Anterior cingulate cortex (tissue), 58 donors: ENCODE measurements around the gene SPARC.
"Not testable (repeated sequence)": the region's sequence is repeated elsewhere in the genome, so short reads cannot be mapped to it uniquely, and the experiment has no call there.

Source experiments
- DNase-seq, 58 donors: peaks; one replicate each; lab custom pipeline; 2025; lab: John Stamatoyannopoulos, UW

Gene SPARC

DNA sequence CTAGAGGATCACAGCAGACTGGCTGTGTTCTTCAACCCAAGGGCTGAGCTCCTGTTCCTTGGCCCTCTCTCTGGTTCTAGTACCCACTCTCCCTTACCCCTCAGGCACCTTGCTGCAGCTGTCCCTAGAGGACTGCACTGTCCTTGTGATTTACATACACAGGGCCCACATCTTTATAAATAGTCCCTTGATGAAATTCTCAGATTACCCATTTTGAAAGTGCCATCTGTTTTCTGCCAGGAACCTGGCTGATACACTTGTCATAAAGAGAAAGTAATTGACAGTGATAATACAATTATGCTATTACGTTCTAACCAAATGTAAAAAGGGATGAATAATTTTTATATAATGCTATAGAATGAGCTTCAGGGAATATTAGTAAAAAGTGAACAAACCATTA, 16.5 kb upstream of the SPARC start:
- no peak for DNase-seq

DNA sequence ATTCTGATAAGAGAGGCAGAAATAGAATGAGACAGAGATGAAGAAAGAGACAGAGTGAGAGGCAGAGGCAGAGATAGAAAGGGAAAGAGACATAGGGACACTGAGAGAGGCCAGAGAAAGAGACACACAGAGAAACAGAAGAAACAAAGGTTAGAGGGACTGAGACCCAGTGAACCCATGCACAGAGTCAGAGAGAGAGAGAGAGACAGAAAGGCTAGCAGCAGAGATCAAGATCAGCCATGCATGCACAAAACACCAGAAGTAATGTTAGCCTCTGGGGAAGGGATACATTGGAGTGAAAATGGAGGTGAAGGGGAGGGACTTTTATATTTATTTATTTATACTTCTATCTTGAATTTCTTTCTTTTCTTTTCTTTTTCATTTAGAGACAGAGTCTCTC, 14.1 kb upstream of the SPARC start:
- DNase-seq = no peak

DNA sequence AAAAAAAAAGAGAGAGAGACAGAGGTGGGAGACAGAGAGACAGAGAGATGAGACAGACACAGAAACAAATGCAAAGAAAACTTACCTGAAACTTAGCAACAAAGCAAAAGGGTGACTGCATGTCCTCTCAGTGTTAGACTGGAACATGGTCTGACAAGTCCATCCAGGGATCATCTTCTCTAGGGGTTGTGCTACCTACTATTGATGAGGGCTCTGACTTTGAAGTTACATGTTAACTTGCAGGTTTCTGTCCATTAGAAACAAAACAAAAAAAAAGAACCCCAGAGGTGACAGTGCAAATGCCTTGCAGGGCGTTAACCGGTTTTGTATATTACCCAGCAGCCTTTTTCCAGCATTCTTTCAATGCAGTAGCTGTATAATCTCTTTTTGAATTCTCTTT, 13.6 kb upstream of the SPARC start:
- no peak for DNase-seq

DNA sequence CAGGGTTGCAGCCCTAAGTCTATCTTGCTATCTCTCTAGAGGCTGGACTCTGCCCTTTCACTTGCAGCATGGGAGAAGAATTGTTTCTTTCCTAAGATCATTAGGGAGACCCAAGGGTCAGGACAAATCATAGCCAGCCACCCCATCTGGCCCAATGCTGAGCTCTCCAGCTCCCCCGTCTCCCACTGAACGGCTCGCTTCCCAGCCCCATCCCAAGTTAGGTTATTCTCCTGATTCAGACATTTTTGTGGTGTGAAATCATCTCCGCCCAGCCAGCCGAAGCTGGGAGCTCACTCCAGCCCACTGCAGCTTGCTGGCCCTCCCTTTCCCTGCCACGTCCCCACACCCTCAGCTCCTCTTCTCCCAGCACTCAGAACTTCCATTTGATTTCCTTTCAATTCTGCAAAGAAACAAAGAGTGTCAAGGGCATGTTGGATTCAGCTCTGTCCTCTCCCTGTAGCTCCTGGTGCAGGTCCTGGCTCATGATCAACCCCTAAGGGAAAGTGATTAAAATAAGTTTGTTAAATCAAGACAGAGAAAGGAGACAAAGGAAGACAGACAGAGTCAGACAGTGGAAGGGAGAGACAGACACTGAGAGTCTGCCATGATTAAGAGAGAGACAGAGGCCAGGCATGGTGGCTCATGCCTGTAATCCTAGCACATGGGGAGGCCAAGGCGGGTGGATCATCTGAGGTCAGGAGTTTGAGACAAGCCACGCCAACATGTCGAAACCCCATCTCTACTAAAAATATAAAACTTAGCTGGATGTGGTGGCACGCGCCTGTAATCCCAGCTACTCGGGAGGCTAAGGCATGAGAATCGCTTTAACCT, 12.6 kb upstream of the SPARC start:
- peak in 1 of 58 donors; percentile 22 for DNase-seq

DNA sequence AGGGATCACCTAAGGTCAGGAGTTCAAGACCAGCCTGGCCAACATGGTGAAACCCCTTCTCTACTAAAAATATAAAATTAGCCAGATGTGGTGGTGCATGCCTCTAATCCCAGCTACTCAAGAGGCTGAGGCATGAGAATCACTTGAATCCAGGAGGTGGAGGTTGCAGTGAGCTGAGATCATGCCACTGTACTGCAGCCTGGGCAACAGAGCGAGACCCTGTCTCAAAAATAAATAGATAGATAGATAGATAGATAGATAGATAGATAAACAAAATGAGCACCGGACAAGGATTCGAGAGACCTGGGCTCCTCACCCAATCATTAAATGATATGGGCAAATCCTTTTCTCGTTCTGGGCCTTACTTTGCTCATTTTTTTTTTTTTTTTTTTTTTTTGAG, 11.4 kb upstream of the SPARC start:
- DNase-seq = not testable (repeated sequence)

DNA sequence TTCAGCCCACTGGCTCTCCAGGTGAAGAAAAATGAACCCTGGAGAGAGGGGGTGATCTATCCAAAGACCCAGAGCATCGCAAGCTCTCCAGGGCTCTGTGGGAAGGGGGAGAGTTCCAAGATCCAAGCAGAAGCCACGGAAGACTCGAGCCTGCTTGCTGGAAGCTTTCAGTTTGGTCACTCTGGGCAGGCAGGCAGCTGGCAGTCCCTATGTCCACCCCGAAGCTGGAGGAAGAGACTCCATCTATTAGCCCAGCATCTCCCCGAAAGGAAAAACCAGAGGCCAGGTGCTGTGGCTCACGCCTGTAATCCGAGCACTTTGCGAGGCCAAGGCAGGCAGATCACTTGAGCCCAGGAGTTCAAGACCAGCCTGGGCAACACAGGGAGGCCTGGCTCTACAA, 10.7 kb upstream of the SPARC start:
- DNase-seq = no peak

DNA sequence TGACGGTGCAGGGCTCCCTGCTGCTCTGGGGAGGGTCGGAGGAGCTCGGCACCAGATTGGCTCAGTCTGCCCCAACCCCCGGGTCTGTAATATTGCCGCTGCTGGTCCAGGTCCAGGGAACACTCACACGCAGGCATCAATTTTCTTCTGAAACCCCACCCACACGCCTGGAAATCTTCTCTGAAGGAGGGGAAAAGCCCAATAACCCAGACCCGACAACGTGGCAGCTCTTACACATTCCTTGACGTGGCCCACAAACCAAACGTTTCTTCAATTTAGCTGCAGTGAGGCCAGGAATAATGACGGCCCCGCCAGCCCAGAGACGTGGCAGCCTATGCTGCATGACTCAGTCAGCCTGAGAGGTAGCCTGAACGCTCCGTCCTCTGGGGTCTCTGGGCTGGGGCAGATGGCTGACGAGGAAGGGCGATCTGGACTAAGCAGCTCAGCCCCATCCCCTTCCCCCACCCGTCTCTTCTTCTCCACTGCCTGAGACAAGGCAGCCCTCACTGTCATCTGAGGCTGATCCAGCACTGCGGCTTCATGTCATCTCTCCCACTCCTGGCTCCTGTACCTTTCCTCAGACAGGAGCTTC, 9.9 kb upstream of the SPARC start:
- peak in 4 of 58 donors; percentile 11 to 20 (median 16) for DNase-seq

DNA sequence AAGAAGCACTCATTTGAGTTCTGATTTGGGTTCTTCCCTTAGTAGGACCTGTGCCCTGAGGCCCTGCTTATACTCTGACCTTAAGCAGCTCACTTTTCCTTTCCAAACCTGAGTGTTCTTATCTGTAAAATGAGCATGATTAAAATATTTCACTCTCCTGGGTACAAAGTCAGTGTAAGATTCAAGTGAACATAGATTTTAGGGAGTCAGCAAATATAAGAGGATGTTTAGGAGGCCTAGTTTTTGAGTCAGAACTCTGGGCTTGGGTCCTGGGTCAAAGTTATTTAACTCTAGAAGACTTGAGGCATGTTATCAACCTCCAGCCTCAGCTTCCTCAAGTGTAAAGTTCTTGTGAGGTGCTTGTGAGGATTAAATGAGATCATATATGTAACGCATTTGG, 8.7 kb upstream of the SPARC start:
- no peak for DNase-seq

DNA sequence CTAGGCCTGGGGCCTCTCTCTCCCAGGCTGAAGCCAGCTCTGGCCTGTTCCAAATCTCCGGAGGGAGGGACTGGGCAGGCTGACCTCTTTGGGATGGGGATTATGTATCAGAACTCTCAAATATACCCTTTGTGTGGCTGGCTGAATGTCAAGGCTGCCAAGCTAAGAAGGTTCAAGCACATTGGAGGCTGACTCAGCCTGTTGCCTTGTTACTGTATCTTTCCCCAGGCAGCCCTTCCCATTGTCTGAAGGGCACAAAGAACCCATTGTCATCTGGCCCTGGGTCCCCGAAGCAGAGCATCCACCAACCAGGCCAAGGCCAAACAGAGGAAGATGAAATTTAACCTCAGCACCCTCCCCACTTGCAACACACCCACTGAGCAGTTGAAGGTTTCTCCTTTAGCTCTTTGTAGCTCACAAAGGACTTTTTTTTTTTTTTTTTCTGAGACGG, 7.3 kb upstream of the SPARC start:
- peak in 45 of 58 donors; percentile 14 to 88 (median 63) for DNase-seq

DNA sequence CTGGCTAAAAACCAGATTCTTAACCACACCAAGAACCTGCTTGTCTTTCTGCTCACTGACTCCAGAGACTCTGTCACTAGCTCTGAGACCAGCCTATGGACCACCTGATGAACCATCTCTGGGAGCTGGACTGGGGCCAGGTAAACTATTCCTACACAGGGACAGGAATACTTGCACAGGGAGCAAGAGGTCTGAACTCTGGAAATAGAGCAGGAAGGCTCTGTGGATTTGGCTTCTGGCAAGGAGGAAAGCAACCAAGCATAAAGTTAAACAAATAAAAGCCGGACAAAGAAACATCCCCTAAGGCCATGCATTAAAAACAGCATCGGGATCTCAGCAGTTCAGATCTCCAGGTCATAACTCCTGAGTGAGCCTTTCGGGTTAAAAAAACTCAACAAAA, 5.6 kb upstream of the SPARC start:
- DNase-seq = no peak

DNA sequence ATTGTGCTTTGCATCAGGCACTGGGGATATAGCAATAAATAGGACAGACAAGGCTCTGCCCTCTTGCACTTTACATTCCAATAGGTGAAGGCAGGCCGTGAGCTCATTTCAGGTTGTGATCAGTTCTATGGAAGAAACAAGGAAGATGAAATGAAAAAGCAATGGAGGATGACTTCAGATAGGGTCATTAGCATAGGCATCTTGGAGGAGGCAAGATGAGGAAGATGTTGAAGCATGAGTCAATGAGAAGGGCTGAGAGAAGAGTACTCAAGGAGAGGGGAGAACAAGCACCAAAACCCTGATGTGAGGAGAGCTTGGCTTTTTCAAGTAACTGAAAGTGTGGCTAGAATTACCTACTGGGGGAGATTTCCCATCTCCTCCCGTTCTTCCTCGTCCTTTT, 5.0 kb upstream of the SPARC start:
- DNase-seq = no peak

DNA sequence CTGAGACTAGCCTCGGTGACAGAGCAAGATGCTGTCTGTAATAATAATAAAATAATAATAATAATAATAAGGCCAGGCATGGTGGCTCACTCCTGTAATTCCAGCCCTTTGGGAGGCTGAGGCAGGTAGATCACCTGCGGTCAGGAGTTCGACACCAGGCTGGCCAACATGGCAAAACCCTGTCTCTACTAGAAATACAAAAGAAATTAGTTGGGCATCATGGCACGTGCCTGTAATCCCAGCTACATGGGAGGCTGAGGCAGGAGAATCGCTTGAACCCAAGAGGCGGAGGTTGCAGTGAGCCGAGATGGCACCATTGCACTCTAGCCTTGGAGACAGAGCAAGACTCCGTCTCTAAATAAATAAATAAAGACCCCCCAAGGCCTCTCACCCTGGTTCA, 2.9 kb upstream of the SPARC start:
- not testable (repeated sequence) for DNase-seq

DNA sequence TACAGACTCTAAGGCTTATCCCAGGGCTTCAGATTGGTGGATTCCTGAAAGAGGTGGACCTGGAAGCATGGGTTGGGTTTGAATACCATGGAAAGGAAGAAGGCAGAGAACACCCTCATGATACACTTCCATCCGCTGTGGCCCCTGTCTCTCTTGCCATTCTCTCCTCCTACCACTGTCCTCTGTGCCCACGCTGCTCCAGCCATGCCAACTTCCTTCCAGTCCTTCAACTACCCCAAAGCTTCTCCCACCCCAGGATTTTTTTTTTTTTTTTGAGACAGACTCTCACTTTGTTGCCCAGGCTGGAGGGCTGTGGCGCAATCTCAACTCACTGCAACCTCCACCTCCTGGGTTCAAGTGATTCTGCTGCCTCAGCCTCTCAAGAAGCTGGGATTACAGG, 1.7 kb upstream of the SPARC start:
- no peak for DNase-seq

DNA sequence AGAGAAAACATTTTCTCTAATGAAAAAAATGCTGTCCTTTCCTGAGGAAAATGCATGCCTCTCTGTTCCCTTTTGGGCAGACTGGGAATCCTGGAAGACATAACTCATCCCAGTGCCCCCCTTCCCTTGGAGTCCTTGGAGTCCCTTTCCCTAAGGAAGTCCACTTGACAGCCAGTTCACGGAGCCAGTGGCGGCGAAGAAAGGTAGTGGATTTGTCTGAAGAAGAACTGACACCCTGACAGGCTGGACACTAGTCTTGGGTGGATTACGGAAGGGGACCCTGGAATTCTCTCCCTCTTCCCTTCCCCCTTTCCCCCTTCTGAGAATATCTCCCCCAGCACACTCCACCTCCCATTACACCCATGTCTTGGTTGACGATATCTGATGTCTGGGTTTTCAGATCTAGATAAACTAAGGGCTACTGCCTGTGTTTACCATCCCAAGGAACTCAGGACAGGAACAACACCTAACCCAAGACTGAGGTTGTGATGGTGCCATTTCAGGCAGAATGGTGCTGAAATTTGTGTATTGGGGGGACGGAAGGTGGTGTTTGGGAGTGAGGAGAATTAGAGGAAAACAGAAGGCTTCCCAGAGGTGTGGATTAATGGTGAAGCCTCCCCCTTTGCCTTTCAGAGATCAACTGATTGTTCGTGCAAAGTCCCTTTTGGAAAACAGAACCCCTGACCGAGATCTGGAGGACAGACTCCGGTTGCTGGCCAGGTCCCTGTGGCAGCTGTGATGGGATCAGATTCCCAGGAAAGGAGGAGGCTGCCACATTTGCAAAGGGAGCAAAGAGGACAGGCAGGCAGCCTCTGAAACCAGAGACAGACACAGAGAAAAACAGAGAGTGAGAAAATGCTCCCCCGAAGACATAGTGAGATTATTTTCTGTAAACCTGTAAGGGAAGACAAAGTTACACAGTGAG, 704 bp downstream of the SPARC start:
- DNase-seq = peak in 3 of 58 donors; percentile 20 to 57 (median 54)

DNA sequence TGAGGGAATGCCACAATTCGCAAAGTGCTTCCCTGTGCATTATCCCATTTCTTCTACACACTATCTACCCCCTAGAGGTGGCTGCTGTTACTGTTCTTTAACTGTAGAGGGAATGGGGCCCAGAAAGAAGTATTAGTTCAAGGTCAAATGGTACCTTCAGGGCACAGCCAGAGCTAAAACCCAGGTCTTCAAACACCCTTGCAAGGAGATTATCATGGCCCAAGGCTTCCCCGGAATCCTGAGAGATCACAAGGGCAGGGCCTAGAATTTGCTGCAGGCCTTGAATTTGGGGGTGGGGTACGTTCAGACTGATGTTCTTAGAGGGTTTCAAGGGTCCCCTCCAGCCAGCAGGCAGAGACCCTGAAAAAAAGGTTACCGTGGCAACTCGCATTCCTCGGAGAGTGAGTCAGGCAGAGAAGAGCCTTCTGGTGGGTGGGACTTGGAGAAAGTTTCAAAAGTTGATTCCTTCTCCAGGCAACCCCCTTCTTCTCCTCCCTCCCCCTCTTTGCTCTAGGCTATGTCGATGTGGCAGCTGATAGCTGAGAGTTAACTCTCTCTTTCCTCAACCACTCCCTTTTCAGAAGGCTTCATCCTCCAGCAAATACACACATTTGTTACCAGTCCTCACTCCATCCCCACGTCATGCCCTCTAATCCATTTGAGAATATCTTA, 1.9 kb downstream of the SPARC start:
- DNase-seq = peak in 3 of 58 donors; percentile 14 to 60 (median 41)

DNA sequence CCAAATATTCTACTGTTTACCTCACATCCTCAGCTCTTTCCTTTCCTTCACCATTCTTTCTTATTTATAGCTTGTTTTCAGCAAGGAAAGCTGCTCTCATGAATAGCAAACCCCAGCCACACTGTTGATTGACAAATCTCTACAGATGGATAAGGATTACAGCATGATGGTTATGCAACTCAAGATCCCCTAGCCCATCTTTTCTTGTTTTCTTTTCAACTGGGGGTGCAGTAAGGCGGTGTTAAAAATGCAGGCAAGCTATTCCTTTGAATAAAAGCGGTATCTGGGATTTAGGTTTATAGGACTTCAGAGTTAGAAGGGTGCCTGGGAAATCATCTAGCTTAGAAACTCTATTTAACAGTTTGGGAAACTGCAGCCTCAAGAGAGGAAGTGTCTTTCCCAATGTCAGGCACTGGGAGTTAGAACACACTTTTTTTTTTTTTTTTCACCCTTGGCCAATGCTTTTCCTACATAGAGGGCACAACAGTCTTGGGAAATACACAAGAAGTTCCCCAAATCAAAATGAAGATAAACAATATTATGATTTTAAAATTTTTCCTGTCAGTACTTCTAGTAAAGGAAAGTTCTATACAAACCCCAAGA, 2.6 kb downstream of the SPARC start:
- no peak for DNase-seq

DNA sequence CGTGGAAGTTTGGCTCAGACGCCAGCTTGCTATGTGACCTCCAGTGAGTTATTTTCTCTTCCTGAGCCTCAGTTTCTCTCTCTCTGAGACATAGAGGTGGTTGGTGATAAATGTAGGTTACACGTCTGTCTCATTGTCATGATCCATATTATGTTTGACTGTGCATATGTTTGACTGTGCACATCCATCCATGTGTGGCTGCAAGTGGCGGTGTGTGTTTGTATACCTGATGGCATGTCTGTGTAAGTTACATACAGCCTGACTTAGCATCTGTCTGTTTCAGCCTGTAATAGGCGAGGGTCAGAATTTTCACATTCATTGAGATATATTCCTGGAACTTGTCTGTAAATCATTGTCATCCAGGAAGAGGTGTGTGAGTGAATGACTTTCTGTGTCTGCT, 3.3 kb downstream of the SPARC start:
- DNase-seq = no peak

DNA sequence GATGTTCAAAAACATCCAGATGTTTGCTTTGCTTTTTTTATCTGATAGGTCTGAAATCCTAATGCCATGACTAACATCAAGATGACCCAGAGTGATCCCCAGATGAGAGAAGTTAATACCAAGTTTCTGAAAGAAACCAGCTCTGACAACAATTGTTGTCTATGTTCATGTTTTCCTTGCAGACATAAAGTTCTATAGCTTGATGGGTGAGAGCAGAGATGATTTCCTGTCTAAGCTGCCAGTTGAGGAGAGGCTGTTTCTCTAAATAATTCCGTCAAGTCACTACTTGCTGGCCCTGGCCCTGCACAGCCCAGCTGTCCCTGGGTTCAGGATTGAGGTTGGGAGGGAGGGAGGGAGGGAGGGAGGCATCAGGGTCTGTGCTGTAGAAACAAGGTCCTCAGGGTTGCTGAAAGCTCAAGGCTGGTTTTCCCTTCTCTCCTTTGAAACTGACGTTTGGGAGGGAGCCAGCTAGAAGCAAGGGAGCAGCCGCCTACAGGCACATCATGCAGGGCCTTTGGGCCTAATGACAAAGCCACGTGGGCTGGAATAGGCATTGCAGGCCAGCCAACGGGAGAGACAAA, 3.9 kb downstream of the SPARC start:
- peak in 28 of 58 donors; percentile 6 to 41 (median 24) for DNase-seq

DNA sequence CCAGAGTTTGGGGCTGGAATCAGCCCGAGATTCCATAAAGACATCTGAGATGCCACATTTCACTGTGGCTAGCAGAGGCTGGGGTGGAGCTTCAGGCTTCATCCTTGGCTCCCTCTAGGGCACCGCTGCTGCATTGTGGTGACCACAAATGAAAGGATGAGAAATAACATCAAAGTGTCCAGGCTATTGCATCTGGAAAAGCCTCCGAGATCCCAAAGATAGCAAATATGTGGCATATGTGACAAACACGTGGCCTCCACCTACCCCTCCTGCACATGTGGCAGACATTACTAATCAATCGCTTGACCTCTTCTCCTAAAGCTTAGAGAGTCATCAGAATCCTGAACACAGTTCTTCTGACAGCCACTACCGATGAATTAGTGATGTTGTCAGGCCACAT, 4.5 kb downstream of the SPARC start:
- no peak for DNase-seq
